ENCODE data around the gene TMEM63C. TPM values are rescaled to one million over a fixed set of nuclear protein-coding genes. Genes with fewer than 3 reads are reported as not detected.

Gene TMEM63C, protein sequence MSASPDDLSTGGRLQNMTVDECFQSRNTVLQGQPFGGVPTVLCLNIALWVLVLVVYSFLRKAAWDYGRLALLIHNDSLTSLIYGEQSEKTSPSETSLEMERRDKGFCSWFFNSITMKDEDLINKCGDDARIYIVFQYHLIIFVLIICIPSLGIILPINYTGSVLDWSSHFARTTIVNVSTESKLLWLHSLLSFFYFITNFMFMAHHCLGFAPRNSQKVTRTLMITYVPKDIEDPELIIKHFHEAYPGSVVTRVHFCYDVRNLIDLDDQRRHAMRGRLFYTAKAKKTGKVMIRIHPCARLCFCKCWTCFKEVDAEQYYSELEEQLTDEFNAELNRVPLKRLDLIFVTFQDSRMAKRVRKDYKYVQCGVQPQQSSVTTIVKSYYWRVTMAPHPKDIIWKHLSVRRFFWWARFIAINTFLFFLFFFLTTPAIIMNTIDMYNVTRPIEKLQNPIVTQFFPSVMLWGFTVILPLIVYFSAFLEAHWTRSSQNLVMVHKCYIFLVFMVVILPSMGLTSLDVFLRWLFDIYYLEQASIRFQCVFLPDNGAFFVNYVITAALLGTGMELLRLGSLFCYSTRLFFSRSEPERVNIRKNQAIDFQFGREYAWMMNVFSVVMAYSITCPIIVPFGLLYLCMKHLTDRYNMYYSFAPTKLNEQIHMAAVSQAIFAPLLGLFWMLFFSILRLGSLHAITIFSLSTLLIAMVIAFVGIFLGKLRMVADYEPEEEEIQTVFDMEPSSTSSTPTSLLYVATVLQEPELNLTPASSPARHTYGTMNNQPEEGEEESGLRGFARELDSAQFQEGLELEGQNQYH
- polyA plus RNA-seq = 1 to 10 TPM in 1 of 3 donors, under 1 TPM in 1, not detected in 1; 0.12 to 1.8 TPM

DNA sequence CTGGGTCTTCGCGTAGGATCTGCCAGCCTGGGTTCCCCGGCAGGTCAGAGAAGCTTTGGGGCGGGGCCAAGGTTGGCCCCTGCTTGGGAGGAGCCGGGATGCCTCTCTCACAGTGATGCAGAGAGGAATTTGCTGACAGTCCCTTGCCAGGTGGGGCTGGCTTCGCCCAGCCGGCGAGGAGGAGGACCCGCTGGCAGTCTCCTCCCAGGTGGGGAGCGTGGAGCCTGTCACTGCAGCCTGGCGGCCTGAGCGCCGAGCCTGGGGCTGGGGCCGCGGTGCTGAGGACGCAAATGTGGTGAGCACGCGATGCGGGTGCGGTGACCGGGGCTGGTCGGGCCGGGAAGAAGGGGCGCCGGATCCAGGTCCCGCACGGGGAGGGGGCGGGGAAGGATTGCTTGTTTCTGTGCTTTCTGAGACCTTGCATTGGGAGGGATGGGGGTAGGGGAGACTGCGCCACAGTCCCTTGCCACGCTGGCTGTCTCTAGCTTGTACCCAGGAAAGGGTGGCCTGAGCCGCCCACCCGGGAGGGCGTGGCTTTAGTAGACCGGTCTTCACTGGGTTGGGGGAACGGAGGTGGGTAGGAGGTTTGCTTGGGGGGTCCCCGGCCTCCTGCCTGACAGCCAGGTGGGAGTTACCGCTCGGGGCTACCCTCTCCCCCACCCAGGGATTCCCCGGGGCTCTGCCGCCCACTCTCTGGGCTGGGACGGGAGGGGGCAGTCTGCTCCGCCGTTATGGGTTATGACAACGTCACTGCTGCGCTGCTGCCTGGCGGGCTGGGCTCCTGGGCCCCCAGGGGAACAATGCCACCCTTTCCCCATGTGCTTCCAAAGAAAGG lies at the start of gene TMEM63C:
TSS of gene TMEM63C (plus strand) at position 196 of the 835 bp plus-strand sequence. CDS start 37,016 bp downstream, outside the sequence.
- WGBS, 3 donors = 1 to 2% (median 2%) methylated on average over 39 to 46 of the region's 46 CpGs
- H3K27ac ChIP-seq (ENCODE audit: low read depth, low read length) = no peak within 1 kb of the TSS

DNA sequence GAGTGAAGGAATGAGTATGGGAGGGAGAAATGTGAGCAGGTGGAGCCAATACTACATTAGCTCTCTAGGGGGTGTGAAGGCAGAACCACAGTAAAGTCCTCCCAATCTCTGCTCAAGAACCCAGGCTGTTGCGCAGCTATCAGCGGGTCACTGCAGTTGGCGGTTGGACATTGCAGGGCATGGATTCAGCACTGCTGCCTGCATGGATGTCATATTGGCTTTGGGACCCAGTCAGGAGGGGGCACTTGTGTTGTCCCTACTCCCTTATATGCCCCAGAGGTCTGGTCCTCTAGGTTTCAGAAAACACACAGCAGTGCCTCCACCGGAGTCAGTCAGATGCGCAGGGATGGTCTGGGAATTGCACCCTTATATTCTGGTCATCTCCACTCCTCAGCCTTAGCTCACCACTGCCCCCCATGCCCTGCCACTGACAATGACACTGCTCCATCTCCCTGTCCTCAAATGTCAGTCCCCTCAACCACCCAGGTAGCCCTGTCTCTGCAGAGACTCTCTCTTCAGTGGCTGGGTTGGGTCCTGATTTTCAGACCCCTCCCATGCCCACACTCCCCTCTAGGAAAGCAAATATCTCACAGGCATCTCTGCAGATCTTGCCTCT lies 49.6 kb upstream of the TMEM63C start:
- 83 to 96% (median 95%) methylated on average over 5 of the region's 5 CpGs for WGBS, 3 donors
- no peak overlapping the region for H3K27ac ChIP-seq (ENCODE audit: low read depth, low read length)

DNA sequence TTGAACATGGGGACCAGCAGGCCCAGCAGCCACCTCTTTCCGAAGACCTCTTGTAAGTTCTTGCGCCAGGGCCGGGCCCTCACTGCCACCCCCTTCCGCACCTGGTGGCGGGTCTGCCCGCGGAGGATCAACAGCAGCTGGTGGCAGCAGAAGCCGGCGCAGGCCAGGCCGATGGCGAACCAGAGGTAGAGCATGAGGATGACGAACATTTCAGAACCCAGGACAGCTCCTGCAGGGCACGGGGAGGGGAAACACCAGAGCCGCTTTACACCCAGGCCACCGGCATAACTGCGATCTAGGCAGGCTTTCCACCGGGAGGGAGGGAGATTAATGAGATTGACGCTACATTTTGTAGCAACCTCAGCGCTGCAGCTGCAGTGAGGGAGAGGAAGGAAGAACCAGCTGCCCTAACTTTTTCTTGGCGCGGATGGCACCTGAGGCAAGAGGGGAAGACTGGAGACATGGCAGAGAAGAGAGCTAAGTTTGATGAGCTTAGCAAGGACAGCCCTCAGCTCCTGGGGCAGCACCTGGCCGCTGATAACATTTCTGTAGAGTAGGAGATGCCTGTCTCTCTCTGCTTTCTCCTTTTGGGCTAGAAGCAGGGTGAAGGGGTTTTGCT lies 47.8 kb upstream of the TMEM63C start:
- no peak overlapping the region for H3K27ac ChIP-seq (ENCODE audit: low read depth, low read length)
- 6 to 12% (median 9%) methylated on average over 22 of the region's 22 CpGs for WGBS, 3 donors

- no peak overlapping the region for H3K27ac ChIP-seq (ENCODE audit: low read depth, low read length)
- WGBS, 3 donors = 76 to 84% (median 84%) methylated on average over 15 of the region's 15 CpGs
Measured at GRCh38 chr14:77139022-77139421, 42.6 kb upstream of the TMEM63C start.

DNA sequence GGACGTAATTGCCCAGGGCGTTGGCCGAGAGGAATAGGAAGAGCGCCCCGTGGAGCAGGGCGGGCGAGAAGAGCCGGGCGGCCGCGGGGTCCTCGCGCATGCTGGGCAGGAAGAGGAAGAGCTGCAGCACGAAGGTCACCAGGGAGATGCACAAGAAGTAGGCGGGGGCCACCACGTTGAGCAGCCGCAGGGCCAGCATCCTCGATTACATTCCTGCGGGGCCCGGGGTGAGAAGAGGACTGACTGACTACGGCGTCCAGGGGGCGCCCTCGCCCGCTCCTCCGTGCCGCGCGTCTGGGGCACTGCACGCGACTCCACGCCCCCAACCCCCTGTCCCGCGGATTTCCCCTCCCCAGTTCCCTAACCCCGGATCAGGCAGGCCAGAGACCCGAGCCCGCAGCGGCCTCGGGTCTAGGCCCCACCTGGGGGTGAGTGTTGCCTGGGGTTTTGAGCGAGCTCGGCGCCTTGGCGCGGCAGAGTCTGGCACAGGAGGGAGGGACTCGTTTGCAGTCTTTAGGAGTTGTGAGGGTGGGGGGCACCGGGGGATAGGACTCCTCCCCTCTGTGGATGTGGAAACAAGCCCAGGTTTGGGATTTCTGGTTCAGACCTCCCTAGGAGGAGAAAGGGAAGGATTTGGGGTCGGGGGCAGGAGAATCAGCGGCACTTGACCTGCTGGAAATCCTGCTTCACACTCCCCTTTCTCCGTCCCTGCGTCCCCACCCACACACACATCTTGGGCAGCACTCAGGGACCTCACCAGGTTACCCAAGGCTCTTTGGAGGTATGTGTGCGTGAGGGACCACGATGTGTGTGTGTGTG lies 41.8 kb upstream of the TMEM63C start:
- no peak overlapping the region for H3K27ac ChIP-seq (ENCODE audit: low read depth, low read length)
- 1 to 3% (median 2%) methylated on average over 50 to 52 of the region's 52 CpGs for WGBS, 3 donors

DNA sequence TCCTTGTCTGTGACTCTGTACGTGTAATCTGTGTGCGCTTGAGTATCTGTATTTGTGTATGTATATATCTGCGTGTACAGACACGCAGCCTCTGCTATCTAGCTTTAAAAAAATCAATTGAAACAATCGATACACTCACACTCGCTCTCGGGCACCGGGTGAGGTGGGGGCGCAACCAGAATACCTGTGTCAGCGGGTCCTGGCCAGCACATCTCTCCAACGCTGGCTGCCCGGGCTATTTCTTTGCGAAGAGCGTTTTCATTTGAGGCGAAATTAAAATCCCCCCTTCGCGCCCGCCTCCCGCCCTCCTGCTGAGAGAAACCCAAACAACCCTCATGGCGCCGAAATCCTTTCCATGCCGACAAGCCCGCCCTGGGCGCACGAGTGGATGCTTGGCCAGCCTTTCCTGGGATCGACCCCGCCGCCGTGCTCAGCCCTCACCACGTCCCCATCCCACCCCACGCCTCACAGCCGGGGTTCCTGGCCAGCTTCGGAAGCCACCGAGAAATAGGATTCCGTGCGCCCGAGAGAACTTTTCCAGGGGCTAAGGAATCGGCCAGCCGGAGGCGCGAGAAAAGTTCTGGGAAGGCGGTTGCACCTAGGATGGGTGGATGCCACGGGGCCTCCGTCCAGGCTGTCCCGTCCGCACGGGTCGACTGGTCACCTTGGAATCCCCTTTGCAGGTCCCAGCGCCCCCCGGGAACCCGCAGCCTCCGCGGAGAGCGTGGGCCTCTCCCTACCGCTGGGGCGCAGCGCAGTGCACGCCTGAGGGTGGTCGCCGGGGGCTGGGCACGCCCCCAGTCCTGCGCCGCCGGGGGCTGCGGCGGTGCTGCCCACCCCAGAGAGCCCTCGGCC lies 41.0 kb upstream of the TMEM63C start:
- no peak overlapping the region for H3K27ac ChIP-seq (ENCODE audit: low read depth, low read length)
- WGBS, 3 donors = 1 to 2% (median 1%) methylated on average over 67 of the region's 67 CpGs

GRCh38 chr14:77141214-77142004 lies 40.2 kb upstream of the TMEM63C start, which contains the start of gene ZDHHC22:
Gene ZDHHC22 (minus strand): TSS chr14:77141791. CDS start chr14:77139738, 2,053 bp downstream.
- H3K27ac ChIP-seq (ENCODE audit: low read depth, low read length) = no peak within 1 kb of the TSS
- WGBS, 3 donors = 1 to 2% (median 1%) methylated on average over 71 to 76 of the region's 77 CpGs

- 10 to 13% (median 10%) methylated on average over 9 of the region's 9 CpGs for WGBS, 3 donors
- no peak overlapping the region for H3K27ac ChIP-seq (ENCODE audit: low read depth, low read length)
Measured at GRCh38 chr14:77142005-77142800, 39.4 kb upstream of the TMEM63C start.

- 5 to 12% (median 9%) methylated on average over 4 of the region's 4 CpGs for WGBS, 3 donors
- H3K27ac ChIP-seq (ENCODE audit: low read depth, low read length) = no peak overlapping the region
Measured at GRCh38 chr14:77143071-77143470, 38.5 kb upstream of the TMEM63C start.

- H3K27ac ChIP-seq (ENCODE audit: low read depth, low read length) = no peak overlapping the region
- WGBS, 3 donors = 59 to 66% (median 60%) methylated on average over 4 of the region's 4 CpGs
Measured at GRCh38 chr14:77144412-77145115, 37.0 kb upstream of the TMEM63C start.

DNA sequence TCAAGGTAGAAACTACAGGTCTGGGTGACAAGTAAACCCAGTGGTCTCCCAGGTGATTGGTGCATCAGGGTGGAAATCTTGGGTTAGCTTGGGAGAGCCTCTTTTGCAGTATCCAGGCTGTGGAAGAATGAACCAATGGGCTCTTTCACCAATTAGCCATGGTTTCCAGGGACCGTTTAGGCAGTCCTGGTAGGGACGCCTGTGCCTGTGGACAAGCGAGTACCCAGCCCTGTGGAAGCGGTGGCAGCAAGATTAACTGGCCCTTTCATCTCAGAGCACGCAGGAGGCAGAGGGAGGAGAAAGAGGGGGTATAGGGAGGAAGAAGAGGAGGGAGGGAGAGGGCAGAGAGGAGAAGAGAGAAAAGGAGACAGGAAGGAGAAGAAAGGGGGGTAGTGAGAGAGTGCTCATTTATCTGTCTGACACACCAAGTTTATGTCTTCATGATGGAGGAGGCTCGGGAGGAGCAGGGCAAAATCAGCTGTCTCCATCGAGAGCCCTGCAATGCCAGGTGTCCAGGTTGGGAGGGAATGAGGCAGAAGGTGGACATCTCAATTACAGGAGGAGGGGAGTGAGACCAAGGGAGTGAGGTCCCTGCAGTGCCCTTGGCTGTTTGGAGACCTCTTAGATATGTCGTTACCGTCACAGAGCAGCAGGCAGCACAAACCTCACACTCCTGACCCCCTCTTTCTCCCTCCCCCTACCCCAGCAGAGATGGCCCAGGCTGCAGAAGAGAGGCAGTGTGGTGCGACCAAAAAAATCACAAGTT lies 35.4 kb upstream of the TMEM63C start:
- 10 to 13% (median 12%) methylated on average over 10 of the region's 10 CpGs for WGBS, 3 donors
- no peak overlapping the region for H3K27ac ChIP-seq (ENCODE audit: low read depth, low read length)

- no peak overlapping the region for H3K27ac ChIP-seq (ENCODE audit: low read depth, low read length)
- WGBS, 3 donors = 63 to 71% (median 64%) methylated on average over 8 of the region's 8 CpGs
Measured at GRCh38 chr14:77148510-77149231, 32.9 kb upstream of the TMEM63C start.

- WGBS, 3 donors = 5 to 6% (median 5%) methylated on average over 5 of the region's 5 CpGs
- H3K27ac ChIP-seq (ENCODE audit: low read depth, low read length) = no peak overlapping the region
Measured at GRCh38 chr14:77151245-77151644, 30.4 kb upstream of the TMEM63C start.

Measured in adipose tissue (tissue), 3 donors.